K562 (cell line): Measurements from ENCODE around the gene NECAP2.

Experiments used
- ARID2 ChIP-seq: fragments of 450-650 bp; IDR thresholded peaks from 2 replicates; pipeline ENCODE4 v1.6.1; 2017; ENCODE audit warnings: antibody characterized with exemption, mild to moderate bottlenecking
- BRD4 ChIP-seq: fragments of 200-600 bp; sonication (generic); IDR thresholded peaks from 2 replicates; pipeline ENCODE4 v1.6.1; 2017; ENCODE audit warnings: inconsistent platforms
- ETV6 ChIP-seq, 3 experiments: fragments of 150-350 bp in 1 of 3; sonication (generic) in 1 of 3; formaldehyde crosslinking in 1 of 3; IDR thresholded peaks; 2 replicates each; pipeline versions ENCODE4 v1.6.1 to v1.8.0; 2014 to 2022; ENCODE audit warnings: borderline replicate concordance in 2 of 3, low read depth in 2 of 3, antibody characterized with exemption in 1 of 3, low read length in 1 of 3, mild to moderate bottlenecking in 1 of 3, missing genetic modification reagents in 1 of 3
- GABPB2 ChIP-seq: fragments of 250-450 bp; sonication (Bioruptor Pico); conservative IDR thresholded peaks from 2 replicates; pipeline ENCODE4 v1.5.1; 2021; ENCODE audit warnings: mild to moderate bottlenecking
- ID3 ChIP-seq, 2 experiments: fragments of 250-450 bp in 1 of 2; fragments of 450-650 bp in 1 of 2; sonication (Bioruptor Pico) in 1 of 2; IDR thresholded peaks; 2 replicates each; pipeline versions ENCODE4 v1.6.1 to v1.8.0; 2016 to 2021; ENCODE audit warnings: mild to moderate bottlenecking in 2 of 2, moderate library complexity in 2 of 2, missing compliant biosample characterization in 1 of 2, missing genetic modification characterization in 1 of 2
- MYC ChIP-seq, 2 experiments: fragments of 250-450 bp in 1 of 2; sonication (Bioruptor Pico) in 1 of 2; IDR thresholded peaks; 2 replicates each; pipeline versions ENCODE4 v1.5.1 to v1.6.1; 2012 to 2021; ENCODE audit warnings: low read depth in 2 of 2, borderline replicate concordance in 1 of 2, improper control_type of control experiment in 1 of 2, low read length in 1 of 2, mild to moderate bottlenecking in 1 of 2, moderate library complexity in 1 of 2
- ZNF175 ChIP-seq: fragments of 200-800 bp; sonication (Bioruptor generic); IDR thresholded peaks from 2 replicates; pipeline ENCODE4 v1.6.1; 2016; ENCODE audit warnings: low read depth, mild to moderate bottlenecking, missing genetic modification characterization, missing compliant biosample characterization
- ZNF780A ChIP-seq: fragments of 250-450 bp; sonication (Bioruptor Pico); IDR thresholded peaks from 2 replicates; pipeline ENCODE4 v1.5.0; 2021; ENCODE audit warnings: mild to moderate bottlenecking
- TF ChIP-seq, protein P1 (sequence below), 3 experiments: IDR thresholded peaks in 2 of 3; conservative IDR thresholded peaks in 1 of 3; 2 replicates each; pipeline ENCODE4 v1.5.1; 2011 to 2012; ENCODE audit warnings: low read length in 3 of 3, mild to moderate bottlenecking in 3 of 3, control low read depth in 2 of 3, improper control_type of control experiment in 1 of 3, inconsistent platforms in 1 of 3, low read depth in 1 of 3, mixed read lengths in 1 of 3, moderate library complexity in 1 of 3; ENCODE audit not compliant: insufficient read depth in 2 of 3

GRCh38 chr1:16464917-16465625 lies 24.5 kb downstream of the NECAP2 start:
- TF ChIP-seq ZNF175 (CRISPR knock-in tag) = no peak
- TF ChIP-seq, protein P1, sequence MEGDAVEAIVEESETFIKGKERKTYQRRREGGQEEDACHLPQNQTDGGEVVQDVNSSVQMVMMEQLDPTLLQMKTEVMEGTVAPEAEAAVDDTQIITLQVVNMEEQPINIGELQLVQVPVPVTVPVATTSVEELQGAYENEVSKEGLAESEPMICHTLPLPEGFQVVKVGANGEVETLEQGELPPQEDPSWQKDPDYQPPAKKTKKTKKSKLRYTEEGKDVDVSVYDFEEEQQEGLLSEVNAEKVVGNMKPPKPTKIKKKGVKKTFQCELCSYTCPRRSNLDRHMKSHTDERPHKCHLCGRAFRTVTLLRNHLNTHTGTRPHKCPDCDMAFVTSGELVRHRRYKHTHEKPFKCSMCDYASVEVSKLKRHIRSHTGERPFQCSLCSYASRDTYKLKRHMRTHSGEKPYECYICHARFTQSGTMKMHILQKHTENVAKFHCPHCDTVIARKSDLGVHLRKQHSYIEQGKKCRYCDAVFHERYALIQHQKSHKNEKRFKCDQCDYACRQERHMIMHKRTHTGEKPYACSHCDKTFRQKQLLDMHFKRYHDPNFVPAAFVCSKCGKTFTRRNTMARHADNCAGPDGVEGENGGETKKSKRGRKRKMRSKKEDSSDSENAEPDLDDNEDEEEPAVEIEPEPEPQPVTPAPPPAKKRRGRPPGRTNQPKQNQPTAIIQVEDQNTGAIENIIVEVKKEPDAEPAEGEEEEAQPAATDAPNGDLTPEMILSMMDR (IDR thresholded peaks at IDR 0.05 in 2 of 3, conservative IDR thresholded peaks at IDR 0.05 in 1 of 3; ENCODE audit: insufficient read depth in 2 of 3, low read depth in 1 of 3, low read length in 3 of 3) = no peak
- no peak for TF ChIP-seq ETV6 (IDR thresholded peaks at IDR 0.05; ENCODE audit: borderline replicate concordance in 1 of 2, low read depth in 2 of 2, low read length in 1 of 2)
- no peak for TF ChIP-seq ETV6 (CRISPR knock-in tag; IDR thresholded peaks at IDR 0.05; ENCODE audit: borderline replicate concordance)
- TF ChIP-seq MYC (IDR thresholded peaks at IDR 0.05; ENCODE audit: low read depth, low read length) = no peak
- no peak for TF ChIP-seq MYC (CRISPR knock-in tag; IDR thresholded peaks at IDR 0.05; ENCODE audit: borderline replicate concordance, low read depth)
- TF ChIP-seq ARID2 = no peak
- no peak for TF ChIP-seq BRD4
- TF ChIP-seq ID3 (CRISPR knock-in tag; IDR thresholded peaks at IDR 0.05) = no peak
- TF ChIP-seq ID3 (tag; IDR thresholded peaks at IDR 0.05) = no peak
- no peak for TF ChIP-seq ZNF780A (CRISPR knock-in tag)
- TF ChIP-seq GABPB2 (CRISPR knock-in tag) = no peak
